Measurements from ENCODE around the gene RTN4RL1. TPM values are rescaled to one million over a fixed set of nuclear protein-coding genes. Genes with fewer than 3 reads are reported as not detected.

RTN4RL1 gene
- total and polyA plus RNA-seq, 2 of the 13 experiments (the other 11 are each of a cell fraction or from before 2014, with no cell fraction given) = 0.01 TPM; not detected in 1

DNA sequence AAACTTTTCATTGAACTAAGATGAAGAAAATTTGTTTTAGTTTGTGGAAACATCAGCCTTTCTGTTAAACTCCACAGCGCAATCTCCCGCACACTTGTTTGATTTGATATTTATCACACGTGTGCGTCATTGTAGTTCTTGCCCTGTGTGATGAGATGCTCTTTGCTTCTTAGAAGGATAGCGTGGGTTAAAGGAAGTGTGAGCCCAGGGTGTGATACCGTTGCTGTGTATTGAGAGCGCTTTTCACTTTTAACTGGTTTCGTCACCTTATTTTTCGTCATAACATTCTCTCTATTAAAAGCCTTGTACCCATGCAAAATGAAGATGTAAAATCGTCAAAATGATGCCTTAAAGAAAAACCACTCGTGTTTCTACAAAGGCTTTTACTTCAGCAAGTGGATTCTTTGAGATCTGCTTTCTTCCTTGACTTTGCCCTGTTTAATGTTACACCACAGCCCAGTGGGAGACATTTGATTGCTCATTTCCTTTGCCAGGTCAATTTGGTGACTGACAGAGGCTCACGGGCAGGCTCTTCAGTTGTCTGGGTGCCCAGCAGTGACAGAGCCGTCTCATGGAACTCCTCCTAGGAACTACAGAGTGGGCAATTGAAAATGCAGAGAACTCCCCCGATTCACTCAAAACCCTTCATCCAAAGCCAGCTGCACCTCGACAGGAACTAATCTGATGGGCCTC lies 134.2 kb downstream of the RTN4RL1 start:
- no peaks in the 10 kb centered on the region for H3K79me2 ChIP-seq (ENCODE audit: insufficient read depth, low read length)

More for the DNA sequence above, 134.2 kb downstream of the RTN4RL1 start:
- Histone ChIP-seq H4K20me1 (ENCODE audit: insufficient read depth, low read length) (no peaks in the 10 kb centered on the region), H3K27ac (ENCODE audit: extremely low read length, insufficient read depth, low read length) (no peak overlapping the region), H3K36me3 (replicated peaks in 1 of 2; ENCODE audit: control insufficient read depth in 1 of 2, insufficient read depth in 2 of 2, low read length in 2 of 2) (peaks cover 18 to 56% of the 10 kb centered on the region in 2 experiments), H3K4me1 (ENCODE audit: insufficient read depth, low read length) (peaks cover 3% of the 10 kb centered on the region), H3K9me3 (ENCODE audit: low read length) (no peaks in the 10 kb centered on the region), H3K9ac (ENCODE audit: insufficient read depth, low read depth, low read length) (no peak overlapping the region), H3K4me2 (ENCODE audit: low read depth, low read length) (no peak overlapping the region), H3K4me3 (replicated peaks in 1 of 3; ENCODE audit: insufficient read depth in 1 of 3, low read depth in 2 of 3, low read length in 3 of 3) (no peak overlapping the region), H3K27me3 (ENCODE audit: control insufficient read depth in 1 of 2, insufficient read depth in 2 of 2, low read length in 2 of 2) (no peaks in the 10 kb centered on the region), H2AFZ (ENCODE audit: low read length) (no peak overlapping the region)
- in situ Hi-C loops (cut with HindIII; ENCODE audit: extremely low pct_ligation_motif_present, low pct_unique_long_range_greater_than_20kb) = no loop called here
- ChIA-PET CTCF (ENCODE audit: low intra/inter-chr PET ratio, low total read pairs) (no interaction called here), POLR2A (no interaction called here)
- BruUV-seq (replicated peaks) = no TSS peak
- intact Hi-C loops (cut with micrococcal nuclease; ENCODE audit: unreplicated experiment) = no loop called here
- FAIRE-seq = no peak
- WGBS (ENCODE audit: low lambda C conversion rate) = 96% methylated on average over 15 of the region's 15 CpGs
- ATAC-seq = no peak
- no peak for TF ChIP-seq HOXA5 (CRISPR knock-in tag; IDR thresholded peaks at IDR 0.05)
- no peak for TF ChIP-seq BORCS8-MEF2B (CRISPR knock-in tag; IDR thresholded peaks at IDR 0.05)
- TF ChIP-seq, protein P1, sequence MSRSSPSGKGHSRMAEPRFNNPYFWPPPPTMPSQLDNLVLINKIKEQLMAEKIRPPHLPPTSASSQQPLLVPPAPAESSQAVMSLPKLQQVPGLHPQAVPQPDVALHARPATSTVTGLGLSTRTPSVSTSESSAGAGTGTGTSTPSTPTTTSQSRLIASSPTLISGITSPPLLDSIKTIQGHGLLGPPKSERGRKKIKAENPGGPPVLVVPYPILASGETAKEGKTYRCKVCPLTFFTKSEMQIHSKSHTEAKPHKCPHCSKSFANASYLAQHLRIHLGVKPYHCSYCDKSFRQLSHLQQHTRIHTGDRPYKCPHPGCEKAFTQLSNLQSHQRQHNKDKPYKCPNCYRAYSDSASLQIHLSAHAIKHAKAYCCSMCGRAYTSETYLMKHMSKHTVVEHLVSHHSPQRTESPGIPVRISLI (CRISPR knock-in tag; IDR thresholded peaks at IDR 0.05; ENCODE audit: borderline replicate concordance) = no peak
- TF ChIP-seq RARG (CRISPR knock-in tag; IDR thresholded peaks at IDR 0.05; ENCODE audit: low read depth) = no peak
- TF ChIP-seq ZNF232 (CRISPR knock-in tag; IDR thresholded peaks at IDR 0.05; ENCODE audit: borderline replicate concordance) = no peak
- TF ChIP-seq, protein P2, sequence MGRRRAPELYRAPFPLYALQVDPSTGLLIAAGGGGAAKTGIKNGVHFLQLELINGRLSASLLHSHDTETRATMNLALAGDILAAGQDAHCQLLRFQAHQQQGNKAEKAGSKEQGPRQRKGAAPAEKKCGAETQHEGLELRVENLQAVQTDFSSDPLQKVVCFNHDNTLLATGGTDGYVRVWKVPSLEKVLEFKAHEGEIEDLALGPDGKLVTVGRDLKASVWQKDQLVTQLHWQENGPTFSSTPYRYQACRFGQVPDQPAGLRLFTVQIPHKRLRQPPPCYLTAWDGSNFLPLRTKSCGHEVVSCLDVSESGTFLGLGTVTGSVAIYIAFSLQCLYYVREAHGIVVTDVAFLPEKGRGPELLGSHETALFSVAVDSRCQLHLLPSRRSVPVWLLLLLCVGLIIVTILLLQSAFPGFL (CRISPR knock-in tag; IDR thresholded peaks at IDR 0.05) = no peak
- TF ChIP-seq MTF1 (CRISPR knock-in tag; IDR thresholded peaks at IDR 0.05) = no peak
- TF ChIP-seq, protein P3, sequence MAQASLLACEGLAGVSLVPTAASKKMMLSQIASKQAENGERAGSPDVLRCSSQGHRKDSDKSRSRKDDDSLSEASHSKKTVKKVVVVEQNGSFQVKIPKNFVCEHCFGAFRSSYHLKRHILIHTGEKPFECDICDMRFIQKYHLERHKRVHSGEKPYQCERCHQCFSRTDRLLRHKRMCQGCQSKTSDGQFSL (CRISPR knock-in tag; IDR thresholded peaks at IDR 0.05) = no peak
- TF ChIP-seq POLR2A (IDR thresholded peaks at IDR 0.05; ENCODE audit: insufficient read depth in 1 of 2, low read depth in 2 of 2, low read length in 2 of 2) = no peak
- TF ChIP-seq POGZ (CRISPR knock-in tag; IDR thresholded peaks at IDR 0.05) = no peak
- no peak for TF ChIP-seq MYC (CRISPR knock-in tag; IDR thresholded peaks at IDR 0.05; ENCODE audit: borderline replicate concordance)
- no peak for TF ChIP-seq ARHGAP35 (CRISPR knock-in tag; IDR thresholded peaks at IDR 0.05; ENCODE audit: borderline replicate concordance)
- DNase-seq (ENCODE audit: low spot score) = no peak

All from HepG2 (cell line).